Erythroblast (primary cell): ENCODE measurements around the gene INO80.
"Not testable (repeated sequence)": the region's sequence is repeated elsewhere in the genome, so short reads cannot be mapped to it uniquely, and the experiment has no call there.

Experiments used
- GATA1 ChIP-seq: IDR thresholded peaks from 2 replicates; pipeline ENCODE4 v1.6.1; 2011; ENCODE audit warnings: low read depth, mild to moderate bottlenecking, control low read depth, low read length, moderate library complexity
- POLR2A ChIP-seq: IDR thresholded peaks from 2 replicates; pipeline ENCODE4 v1.6.1; 2011; ENCODE audit warnings: mild to moderate bottlenecking, low read length

GRCh38 chr15:41135580-41135979 lies 19.5 kb upstream of the INO80 start:
- not testable (repeated sequence) for TF ChIP-seq POLR2A, GATA1
